Loucy (cell line): ENCODE measurements around the gene TBL1XR1.

Source experiments
- EZH2phosphoT487 ChIP-seq: fragments of 200-600 bp; IDR thresholded peaks from 2 replicates; pipeline ENCODE4 v1.6.1; 2018; ENCODE audit warnings: antibody characterized with exemption, mild to moderate bottlenecking, moderate library complexity, borderline replicate concordance
- TF ChIP-seq, protein P1 (sequence below): fragments of 200-600 bp; sonication (generic); conservative IDR thresholded peaks from 2 replicates; pipeline ENCODE4 v1.5.1; 2014; ENCODE audit warnings: mild to moderate bottlenecking, antibody characterized with exemption, low read length

DNA sequence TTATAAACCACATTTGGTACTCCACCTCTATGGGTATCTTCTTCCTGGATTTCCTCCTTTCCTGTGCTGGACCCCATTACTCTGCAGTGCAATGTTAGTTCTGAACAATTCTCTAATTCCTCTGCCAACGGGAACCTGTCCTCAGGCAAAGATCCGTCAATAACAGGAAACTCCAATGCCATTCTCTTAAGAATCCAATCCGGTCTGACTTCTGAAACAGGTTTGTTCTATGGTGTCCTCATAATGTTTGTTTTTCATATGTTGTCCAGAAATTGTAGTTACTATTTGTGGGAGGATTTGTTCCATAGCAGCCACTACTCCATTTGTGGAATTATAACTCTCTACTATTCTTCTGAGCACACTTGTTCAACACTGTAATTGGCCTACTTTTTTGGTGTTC, 112.7 kb downstream of the TBL1XR1 start:
- TF ChIP-seq, protein P1, sequence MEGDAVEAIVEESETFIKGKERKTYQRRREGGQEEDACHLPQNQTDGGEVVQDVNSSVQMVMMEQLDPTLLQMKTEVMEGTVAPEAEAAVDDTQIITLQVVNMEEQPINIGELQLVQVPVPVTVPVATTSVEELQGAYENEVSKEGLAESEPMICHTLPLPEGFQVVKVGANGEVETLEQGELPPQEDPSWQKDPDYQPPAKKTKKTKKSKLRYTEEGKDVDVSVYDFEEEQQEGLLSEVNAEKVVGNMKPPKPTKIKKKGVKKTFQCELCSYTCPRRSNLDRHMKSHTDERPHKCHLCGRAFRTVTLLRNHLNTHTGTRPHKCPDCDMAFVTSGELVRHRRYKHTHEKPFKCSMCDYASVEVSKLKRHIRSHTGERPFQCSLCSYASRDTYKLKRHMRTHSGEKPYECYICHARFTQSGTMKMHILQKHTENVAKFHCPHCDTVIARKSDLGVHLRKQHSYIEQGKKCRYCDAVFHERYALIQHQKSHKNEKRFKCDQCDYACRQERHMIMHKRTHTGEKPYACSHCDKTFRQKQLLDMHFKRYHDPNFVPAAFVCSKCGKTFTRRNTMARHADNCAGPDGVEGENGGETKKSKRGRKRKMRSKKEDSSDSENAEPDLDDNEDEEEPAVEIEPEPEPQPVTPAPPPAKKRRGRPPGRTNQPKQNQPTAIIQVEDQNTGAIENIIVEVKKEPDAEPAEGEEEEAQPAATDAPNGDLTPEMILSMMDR, result no peak
- TF ChIP-seq EZH2phosphoT487, result no peak
